GM12874 (cell line): ENCODE results near the gene CSNK1E.

Experiments used
- CTCF ChIP-seq: IDR thresholded peaks from 2 replicates; pipeline ENCODE4 v1.5.1; 2011; ENCODE audit warnings: low read depth, mild to moderate bottlenecking, control low read depth, low read length, moderate library complexity; ENCODE audit not compliant: insufficient read depth

CSNK1E gene

GRCh38 chr22:38295863-38296262, 21.4 kb downstream of the CSNK1E start:
- TF ChIP-seq CTCF: no peak

GRCh38 chr22:38295339-38295738, 21.9 kb downstream of the CSNK1E start:
- no peak for TF ChIP-seq CTCF

- TF ChIP-seq CTCF: no peak
Observed at GRCh38 chr22:38294193-38294592, 23.0 kb downstream of the CSNK1E start.

- TF ChIP-seq CTCF: no peak
Observed at GRCh38 chr22:38292694-38293093, 24.5 kb downstream of the CSNK1E start.

- TF ChIP-seq CTCF: 0 out of 2 replicates have a peak, but pooled peaks have one; percentile 11
Observed at GRCh38 chr22:38291201-38291777, 25.9 kb downstream of the CSNK1E start.

GRCh38 chr22:38290347-38290746, 26.9 kb downstream of the CSNK1E start:
- no peak for TF ChIP-seq CTCF

- no peak for TF ChIP-seq CTCF
Observed at GRCh38 chr22:38289583-38290082, 27.6 kb downstream of the CSNK1E start.
